Kidney (tissue), 14 donors: ENCODE data around the gene CYP4B1. TPM values are rescaled to one million over a fixed set of nuclear protein-coding genes. Genes with fewer than 3 reads are reported as not detected.

Experiments
- DNase-seq, 5 donors: peaks; one replicate each; pipeline ENCODE4 v3.0.0-alpha.2; 2013 to 2020
- FAIRE-seq: peaks from 2 replicates; lab custom pipeline; 2012; peaks lifted over from hg19 to GRCh38; lab: Jason Lieb, UNC
- H3K27ac ChIP-seq, 2 donors: one replicate each; pipeline ENCODE4 v1.7.0; 2013; ENCODE audit warnings: low read depth in 2 of 2, low read length in 2 of 2, inconsistent platforms in 1 of 2
- H3K27me3 ChIP-seq: one replicate; pipeline ENCODE4 v1.7.1; 2013; ENCODE audit warnings: low read length, inconsistent platforms; ENCODE audit not compliant: control insufficient read depth, insufficient read depth
- H3K36me3 ChIP-seq, 3 donors: one replicate each; pipeline versions ENCODE4 v1.7.0 to v1.7.1; 2013; ENCODE audit warnings: low read length in 3 of 3, control low read depth in 1 of 3, inconsistent platforms in 1 of 3; ENCODE audit not compliant: insufficient read depth in 3 of 3, control insufficient read depth in 2 of 3
- H3K4me1 ChIP-seq, 3 donors: one replicate each; pipeline versions ENCODE4 v1.7.0 to v1.7.1; 2013; ENCODE audit warnings: low read length in 3 of 3, inconsistent platforms in 1 of 3, low read depth in 1 of 3; ENCODE audit not compliant: control insufficient read depth in 2 of 3, insufficient read depth in 2 of 3
- H3K4me3 ChIP-seq, 3 donors: one replicate each; pipeline versions ENCODE4 v1.7.0 to v1.8.1; 2013; ENCODE audit warnings: low read length in 3 of 3, control low read depth in 1 of 3, inconsistent platforms in 1 of 3
- H3K9ac ChIP-seq, 3 donors: one replicate each; pipeline versions ENCODE4 v1.7.0 to v1.7.1; 2013; ENCODE audit warnings: low read length in 3 of 3, control low read depth in 1 of 3, inconsistent platforms in 1 of 3
- H3K9me3 ChIP-seq, 3 donors: one replicate each; pipeline versions ENCODE4 v1.7.0 to v1.7.1; 2013; ENCODE audit warnings: low read length in 3 of 3, control low read depth in 1 of 3, inconsistent platforms in 1 of 3; ENCODE audit not compliant: control insufficient read depth in 2 of 3, insufficient read depth in 1 of 3
- intact Hi-C: fragments of 100-400 bp; cut with DNase I; formaldehyde crosslinking; loops from one replicate; pipeline ENCODE4 v1.11.1; 2022
- polyA plus RNA-seq: library from polyadenylated mRNA; stranded (reverse); fragments of 350-450 nt; fragmentation: Illumina TruSeq; extraction: RNeasy Lipid Tissue Mini Kit (QIAGEN cat#74804); gene quantifications from one replicate; pipeline ENCODE4 v1.2.3, GENCODE V29; 2014; ENCODE audit warnings: low read depth, low replicate concordance; ENCODE audit not compliant: insufficient read depth
- total RNA-seq: library from RNA; stranded (reverse); fragmentation: NEBNext Ultra II Directional; extraction: Animal tissue kit (Norgen Biotek cat#: 25700); gene quantifications from one replicate; pipeline ENCODE4 v1.2.1, GENCODE V29; 2021
- TF ChIP-seq, protein P1 (sequence below): IDR thresholded peaks from 3 replicates; pipeline ENCODE4 v1.5.1; 2012; ENCODE audit warnings: mild to moderate bottlenecking, moderate library complexity, borderline replicate concordance; ENCODE audit not compliant: insufficient read depth; ENCODE audit errors: extremely low read depth
- donor health status: control.
- donor health status: control.
- donor health status: control.
- donor health status: control.
- donor health status: control.
- donor health status: DM: yes; HTN: yes; CAD: no.
- donor health status: Normal renal cell carcinoma (clear cell type).

The CYP4B1 gene
- total and polyA plus RNA-seq, 2 donors from 2014 or later, result 3.3 to 4.8 TPM

DNA sequence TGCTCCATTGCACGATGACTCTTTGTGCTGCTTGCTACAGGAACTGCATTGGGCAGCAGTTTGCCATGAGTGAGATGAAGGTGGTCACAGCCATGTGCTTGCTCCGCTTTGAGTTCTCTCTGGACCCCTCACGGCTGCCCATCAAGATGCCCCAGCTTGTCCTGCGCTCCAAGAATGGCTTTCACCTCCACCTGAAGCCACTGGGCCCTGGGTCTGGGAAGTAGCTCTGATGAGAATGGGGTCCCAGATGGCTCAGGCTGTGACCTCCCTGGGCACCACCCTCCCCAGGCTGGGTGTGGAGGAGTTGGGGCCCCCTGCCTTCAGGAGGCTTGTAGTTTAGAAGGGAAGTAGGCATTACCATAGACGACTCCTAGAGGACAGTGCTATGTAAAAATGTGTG lies 19.7 kb downstream of the CYP4B1 start:
- DNase-seq, result no peak
- H3K36me3 ChIP-seq, result no peaks in the 10 kb centered on the region
- H3K9ac ChIP-seq, result no peak overlapping the region
- FAIRE-seq, result no peak
- H3K27me3 ChIP-seq, result no peaks in the 10 kb centered on the region
- intact Hi-C loops, result no loop called here
- TF ChIP-seq, protein P1, sequence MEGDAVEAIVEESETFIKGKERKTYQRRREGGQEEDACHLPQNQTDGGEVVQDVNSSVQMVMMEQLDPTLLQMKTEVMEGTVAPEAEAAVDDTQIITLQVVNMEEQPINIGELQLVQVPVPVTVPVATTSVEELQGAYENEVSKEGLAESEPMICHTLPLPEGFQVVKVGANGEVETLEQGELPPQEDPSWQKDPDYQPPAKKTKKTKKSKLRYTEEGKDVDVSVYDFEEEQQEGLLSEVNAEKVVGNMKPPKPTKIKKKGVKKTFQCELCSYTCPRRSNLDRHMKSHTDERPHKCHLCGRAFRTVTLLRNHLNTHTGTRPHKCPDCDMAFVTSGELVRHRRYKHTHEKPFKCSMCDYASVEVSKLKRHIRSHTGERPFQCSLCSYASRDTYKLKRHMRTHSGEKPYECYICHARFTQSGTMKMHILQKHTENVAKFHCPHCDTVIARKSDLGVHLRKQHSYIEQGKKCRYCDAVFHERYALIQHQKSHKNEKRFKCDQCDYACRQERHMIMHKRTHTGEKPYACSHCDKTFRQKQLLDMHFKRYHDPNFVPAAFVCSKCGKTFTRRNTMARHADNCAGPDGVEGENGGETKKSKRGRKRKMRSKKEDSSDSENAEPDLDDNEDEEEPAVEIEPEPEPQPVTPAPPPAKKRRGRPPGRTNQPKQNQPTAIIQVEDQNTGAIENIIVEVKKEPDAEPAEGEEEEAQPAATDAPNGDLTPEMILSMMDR, result no peak
- no peaks in the 10 kb centered on the region for H3K9me3 ChIP-seq
- H3K27ac ChIP-seq, result no peak overlapping the region
- H3K4me1 ChIP-seq, result no peaks in the 10 kb centered on the region
- H3K4me3 ChIP-seq, result no peak overlapping the region

GRCh38 chr1:46819335-46819734 lies 20.5 kb downstream of the CYP4B1 start:
- Histone ChIP-seq H3K9ac (no peak overlapping the region), H3K36me3 (no peaks in the 10 kb centered on the region), H3K9me3 (no peaks in the 10 kb centered on the region), H3K27me3 (no peaks in the 10 kb centered on the region), H3K4me3 (no peak overlapping the region), H3K4me1 (no peaks in the 10 kb centered on the region), H3K27ac (no peak overlapping the region)
- TF ChIP-seq, protein P1, result no peak
- intact Hi-C loops, result no loop called here
- FAIRE-seq (no peak), DNase-seq (no peak)

GRCh38 chr1:46820076-46820475 lies 21.2 kb downstream of the CYP4B1 start:
- TF ChIP-seq, protein P1, result no peak
- intact Hi-C loops, result no loop called here
- no peak for FAIRE-seq

DNA sequence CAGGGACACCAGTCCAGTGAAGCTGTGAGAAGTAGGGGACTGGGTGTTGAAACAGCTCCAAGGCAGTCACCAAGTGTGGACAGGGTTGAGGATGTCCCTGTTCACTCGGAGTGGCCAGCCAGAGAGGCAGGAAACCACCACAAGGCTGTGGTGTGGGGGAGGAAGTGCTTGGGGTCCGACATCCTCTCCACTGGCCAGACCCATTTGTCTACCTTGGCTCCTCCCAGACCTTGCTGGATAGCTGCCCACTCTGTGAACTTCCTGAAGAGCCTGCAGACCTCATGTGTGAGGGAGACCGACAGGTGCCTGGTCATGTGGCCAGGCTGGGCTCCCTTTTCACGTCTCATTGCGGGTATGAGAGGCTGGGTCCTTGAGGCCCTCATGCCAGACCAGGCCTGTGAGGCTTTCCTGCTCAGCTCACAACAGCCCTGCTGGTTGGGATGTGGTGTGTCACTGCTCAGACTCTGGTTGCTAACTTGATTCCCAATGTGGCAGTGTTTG lies 21.8 kb downstream of the CYP4B1 start:
- TF ChIP-seq, protein P1, result no peak
- DNase-seq (no peak), FAIRE-seq (no peak)
- Histone ChIP-seq H3K9ac (no peak overlapping the region), H3K27ac (no peak overlapping the region), H3K36me3 (no peaks in the 10 kb centered on the region), H3K27me3 (no peaks in the 10 kb centered on the region), H3K4me1 (no peaks in the 10 kb centered on the region), H3K9me3 (no peaks in the 10 kb centered on the region), H3K4me3 (no peak overlapping the region)
- intact Hi-C loops, result no loop called here

More at GRCh38 chr1:46820076-46820475, 21.2 kb downstream of the CYP4B1 start:
- Histone ChIP-seq H3K4me1 (no peaks in the 10 kb centered on the region), H3K27me3 (no peaks in the 10 kb centered on the region), H3K36me3 (no peaks in the 10 kb centered on the region), H3K9me3 (no peaks in the 10 kb centered on the region), H3K9ac (no peak overlapping the region), H3K4me3 (no peak overlapping the region), H3K27ac (no peak overlapping the region)
- no peak for DNase-seq
